SK-N-SH (cell line): Measurements from ENCODE around the gene MTUS2. TPM values are rescaled to one million over a fixed set of nuclear protein-coding genes. Genes with fewer than 3 reads are reported as not detected.
A peak's percentile ranks its signal among the peaks of the same experiment; 100 is the strongest.

Source experiments
- CTCF ChIA-PET: fragments of 300-600, 350-600 bp; formaldehyde crosslinking; extraction: SDS; loops from one replicate; lab custom pipeline; 2021; lab: Yijun Ruan, JAX
- POLR2A ChIA-PET: fragments of 350-600 bp; sonication (Branson Sonifier 250); formaldehyde crosslinking; extraction: SDS; loops from one replicate; lab custom pipeline; 2020; ENCODE audit warnings: antibody characterized with exemption, inconsistent platforms; lab: Yijun Ruan, JAX
- DNase-seq: peaks from one replicate; pipeline ENCODE4 v3.0.0; 2012
- H2AFZ ChIP-seq: fragments of 200-600 bp; sonication (generic); 2 replicates; pipeline ENCODE4 v1.8.1; 2016; ENCODE audit warnings: antibody characterized with exemption, mild to moderate bottlenecking, low read depth
- H3F3A ChIP-seq: fragments of 200-600 bp; sonication (generic); replicated peaks from 2 replicates; pipeline ENCODE3; 2016; ENCODE audit warnings: antibody characterized with exemption, mild to moderate bottlenecking; ENCODE audit not compliant: insufficient read depth
- H3K27ac ChIP-seq, 2 experiments: fragments of 200-500 bp in 1 of 2; fragments of 200-600 bp in 1 of 2; sonication (Bioruptor generic) in 1 of 2; sonication (generic), shearing (Covaris generic) in 1 of 2; 2 replicates each; pipeline versions ENCODE4 v1.5.1 to v1.6.1; 2014 to 2016; ENCODE audit warnings: low read depth in 2 of 2, inconsistent platforms in 1 of 2, low read length in 1 of 2, mild to moderate bottlenecking in 1 of 2, mixed read lengths in 1 of 2
- H3K27me3 ChIP-seq: fragments of 200-600 bp; sonication (generic), shearing (Covaris generic); 2 replicates; pipeline ENCODE4 v1.6.1; 2016; ENCODE audit warnings: mixed run types; ENCODE audit not compliant: insufficient read depth
- H3K36me3 ChIP-seq, 2 experiments: fragments of 200-500 bp in 1 of 2; fragments of 200-600 bp in 1 of 2; sonication (Bioruptor generic) in 1 of 2; sonication (generic) in 1 of 2; replicated peaks in 1 of 2; 2 replicates each; pipeline versions ENCODE3 to v1.5.1; 2014 to 2016; ENCODE audit warnings: low read length in 1 of 2, mild to moderate bottlenecking in 1 of 2; ENCODE audit not compliant: insufficient read depth in 2 of 2, control insufficient read depth in 1 of 2
- H3K4me1 ChIP-seq, 2 experiments: fragments of 200-500 bp in 1 of 2; fragments of 200-600 bp in 1 of 2; sonication (Bioruptor generic) in 1 of 2; sonication (generic), shearing (Covaris generic) in 1 of 2; 2 replicates each; pipeline versions ENCODE4 v1.5.1 to v1.6.1; 2014 to 2016; ENCODE audit warnings: low read depth in 1 of 2, low read length in 1 of 2, mixed run types in 1 of 2; ENCODE audit not compliant: insufficient read depth in 2 of 2, control insufficient read depth in 1 of 2
- H3K4me2 ChIP-seq: fragments of 200-600 bp; sonication (generic), shearing (Covaris generic); 2 replicates; pipeline ENCODE4 v1.6.1; 2017; ENCODE audit warnings: mixed run types
- H3K4me3 ChIP-seq, 2 experiments: fragments of 200-500 bp in 1 of 2; fragments of 200-600 bp in 1 of 2; sonication (Bioruptor generic) in 1 of 2; sonication (generic), shearing (Covaris generic) in 1 of 2; 2 replicates each; pipeline versions ENCODE4 v1.5.1 to v1.8.1; 2014 to 2016; ENCODE audit warnings: low read depth in 2 of 2, inconsistent platforms in 1 of 2, low read length in 1 of 2, mild to moderate bottlenecking in 1 of 2, mixed read lengths in 1 of 2, moderate library complexity in 1 of 2
- H3K79me2 ChIP-seq: fragments of 200-600 bp; sonication (generic); 2 replicates; pipeline ENCODE4 v1.8.1; 2017; ENCODE audit warnings: mild to moderate bottlenecking; ENCODE audit not compliant: insufficient read depth
- H3K9ac ChIP-seq: fragments of 200-600 bp; sonication (generic); 2 replicates; pipeline ENCODE4 v1.6.1; 2017; ENCODE audit warnings: mixed run types
- H3K9me2 ChIP-seq: fragments of 200-600 bp; sonication (generic); 2 replicates; pipeline ENCODE4 v1.6.1; 2017; ENCODE audit warnings: mixed run types
- H3K9me3 ChIP-seq: fragments of 200-600 bp; sonication (generic); 2 replicates; pipeline ENCODE4 v1.6.1; 2017; ENCODE audit warnings: mixed run types, mild to moderate bottlenecking, moderate library complexity
- H4K20me1 ChIP-seq: fragments of 200-600 bp; sonication (generic); 2 replicates; pipeline ENCODE4 v1.6.1; 2017; ENCODE audit warnings: mild to moderate bottlenecking, mixed run types; ENCODE audit not compliant: insufficient read depth
- ELF1 ChIP-seq: IDR thresholded peaks from 2 replicates; pipeline ENCODE4 v1.4.0; 2012
- EP300 ChIP-seq, 2 experiments: IDR thresholded peaks; 2 replicates each; pipeline versions ENCODE4 v1.4.0 to v1.6.1; 2012; ENCODE audit warnings: borderline replicate concordance in 1 of 2, low read depth in 1 of 2, low read length in 1 of 2
- FOXJ3 ChIP-seq: sonication (generic); formaldehyde crosslinking; IDR thresholded peaks from 2 replicates; pipeline ENCODE4 v1.5.1; 2020; ENCODE audit warnings: mild to moderate bottlenecking, missing genetic modification reagents
- FOXM1 ChIP-seq: IDR thresholded peaks from 2 replicates; pipeline ENCODE4 v1.4.0; 2012; ENCODE audit warnings: low read depth, mild to moderate bottlenecking
- GATA2 ChIP-seq: sonication (generic); formaldehyde crosslinking; IDR thresholded peaks from 2 replicates; pipeline ENCODE4 v1.5.0; 2020; ENCODE audit warnings: mild to moderate bottlenecking, missing genetic modification reagents
- MXI1 ChIP-seq: IDR thresholded peaks from 2 replicates; pipeline ENCODE4 v1.6.1; 2012; ENCODE audit warnings: mild to moderate bottlenecking, low read depth, low read length, improper control_type of control experiment
- NFIC ChIP-seq: IDR thresholded peaks from 2 replicates; pipeline ENCODE4 v1.4.0; 2012; ENCODE audit warnings: borderline replicate concordance
- NRF1 ChIP-seq: IDR thresholded peaks from 2 replicates; pipeline ENCODE4 v1.6.1; 2012; ENCODE audit warnings: low read depth, mild to moderate bottlenecking, low read length
- PBX3 ChIP-seq: IDR thresholded peaks from 2 replicates; pipeline ENCODE4; 2012
- RAD21 ChIP-seq: IDR thresholded peaks from 2 replicates; pipeline ENCODE4 v1.6.1; 2012; ENCODE audit warnings: mild to moderate bottlenecking, low read length
- RCOR1 ChIP-seq: fragments of 150-350 bp; IDR thresholded peaks from 2 replicates; pipeline ENCODE4 v1.6.1; 2017; ENCODE audit warnings: antibody characterized with exemption, low read length
- RFX5 ChIP-seq: IDR thresholded peaks from 2 replicates; pipeline ENCODE4 v1.6.1; 2012; ENCODE audit warnings: mild to moderate bottlenecking, improper control_type of control experiment, low read length
- RXRA ChIP-seq: IDR thresholded peaks from 2 replicates; pipeline ENCODE4 v1.4.0; 2012; ENCODE audit warnings: low read depth, mild to moderate bottlenecking, borderline replicate concordance
- TCF12 ChIP-seq: IDR thresholded peaks from 2 replicates; pipeline ENCODE4 v1.4.0; 2012
- TEAD4 ChIP-seq: IDR thresholded peaks from 2 replicates; pipeline ENCODE4 v1.4.0; 2012; ENCODE audit warnings: mild to moderate bottlenecking, borderline replicate concordance; ENCODE audit not compliant: insufficient read depth
- YY1 ChIP-seq: IDR thresholded peaks from 2 replicates; pipeline ENCODE4 v1.4.0; 2012; ENCODE audit warnings: low read depth, mild to moderate bottlenecking
- ZBTB33 ChIP-seq: IDR thresholded peaks from 2 replicates; pipeline ENCODE4 v1.4.0; 2012; ENCODE audit warnings: low read depth, borderline replicate concordance
- WGBS: methylation state at CpG from one replicate; pipeline ENCODE4 v1.1.6; 2017; ENCODE audit warnings: low lambda C conversion rate; 5-methylcytosine and 5-hydroxymethylcytosine counted together
- polyA plus RNA-seq, 3 experiments: library from polyadenylated mRNA; depleted of rRNA; stranded (reverse); fragments of >200 nt; gene quantifications; 2 replicates each; pipeline ENCODE4 v1.2.3, GENCODE V29; 2012

The MTUS2 gene
- polyA plus RNA-seq, 1 of the 3 experiments (the other 2 are of a cell fraction): 1.7 TPM

- 70% methylated on average over 6 of the region's 6 CpGs for WGBS
- Histone ChIP-seq H3K4me2 (no peak overlapping the region), H3K4me3 (no peak overlapping the region), H3K79me2 (no peaks in the 10 kb centered on the region), H2AFZ (peak overlapping the region; percentile 4; the same call in 1 of the 2 replicates), H3K27ac (peak overlapping the region in 1 of 2 experiments; percentile 39; a peak in 2 of 4 replicates), H4K20me1 (no peaks in the 10 kb centered on the region), H3K36me3 (no peaks in the 10 kb centered on the region), H3K9me3 (no peaks in the 10 kb centered on the region), H3K27me3 (no peaks in the 10 kb centered on the region), H3K9me2 (no peaks in the 10 kb centered on the region), H3F3A (no peaks in the 10 kb centered on the region), H3K9ac (no peak overlapping the region), H3K4me1 (peaks cover 0 to 18% of the 10 kb centered on the region in 2 experiments; a peak in 2 of 4 replicates)
- CTCF ChIA-PET: interaction anchor here (2.0 kb wide), 1 partner anchor 13 kb away, joined by 4 read pairs; no protein-coding TSS in a partner anchor
- DNase-seq: peak; percentile 47
- TF ChIP-seq EP300 (IDR thresholded peaks at IDR 0.05; ENCODE audit: borderline replicate concordance in 1 of 2, low read depth in 1 of 2, low read length in 1 of 2) (peak in 1 of 2 experiments; percentile 22; a peak in 2 of 4 replicates), PBX3 (peak; percentile 45), GATA2 (CRISPR knock-in tag) (peak; percentile 65), FOXM1 (no peak), TEAD4 (no peak), YY1 (peak; percentile 37; the same call in 1 of the 2 replicates), RAD21 (no peak), ELF1 (no peak), RFX5 (no peak), RXRA (no peak), MXI1 (no peak), FOXJ3 (0 out of 2 replicates have a peak, but pooled peaks have one; percentile 23), RCOR1 (peak; percentile 33; the same call in 1 of the 2 replicates), NFIC (peak; percentile 44; the same call in 1 of the 2 replicates), NRF1 (no peak), ZBTB33 (no peak), TCF12 (peak; percentile 64)
- POLR2A ChIA-PET: no interaction called here
Measured at GRCh38 chr13:29465741-29466293, 645.7 kb downstream of the MTUS2 start.
